ENCODE data around the gene TICAM2.

TICAM2 gene

GRCh38 chr5:115561176-115561575, 41.1 kb downstream of the TICAM2 start:
- no peak for DNase-seq

DNA sequence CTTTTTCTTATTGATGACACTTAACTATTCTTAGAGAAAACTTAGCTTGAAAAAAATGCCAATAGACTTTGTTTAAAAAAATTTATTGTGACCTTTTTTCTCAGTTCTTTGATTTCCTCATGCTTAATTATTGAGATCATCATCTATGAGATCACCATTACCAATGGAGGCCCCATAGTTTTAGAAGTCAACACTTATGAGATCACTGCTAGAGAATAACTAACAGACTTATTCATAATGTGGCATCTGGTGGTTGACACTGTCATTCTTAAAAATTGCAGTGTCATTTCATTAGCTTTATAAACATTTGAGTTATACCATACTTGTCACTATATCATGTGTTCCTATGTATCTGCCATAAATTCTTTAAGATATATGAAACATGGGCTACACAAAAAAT, 42.8 kb downstream of the TICAM2 start:
- DNase-seq: no peak

GRCh38 chr5:115558388-115558956, 43.8 kb downstream of the TICAM2 start:
- no peak for DNase-seq

DNA sequence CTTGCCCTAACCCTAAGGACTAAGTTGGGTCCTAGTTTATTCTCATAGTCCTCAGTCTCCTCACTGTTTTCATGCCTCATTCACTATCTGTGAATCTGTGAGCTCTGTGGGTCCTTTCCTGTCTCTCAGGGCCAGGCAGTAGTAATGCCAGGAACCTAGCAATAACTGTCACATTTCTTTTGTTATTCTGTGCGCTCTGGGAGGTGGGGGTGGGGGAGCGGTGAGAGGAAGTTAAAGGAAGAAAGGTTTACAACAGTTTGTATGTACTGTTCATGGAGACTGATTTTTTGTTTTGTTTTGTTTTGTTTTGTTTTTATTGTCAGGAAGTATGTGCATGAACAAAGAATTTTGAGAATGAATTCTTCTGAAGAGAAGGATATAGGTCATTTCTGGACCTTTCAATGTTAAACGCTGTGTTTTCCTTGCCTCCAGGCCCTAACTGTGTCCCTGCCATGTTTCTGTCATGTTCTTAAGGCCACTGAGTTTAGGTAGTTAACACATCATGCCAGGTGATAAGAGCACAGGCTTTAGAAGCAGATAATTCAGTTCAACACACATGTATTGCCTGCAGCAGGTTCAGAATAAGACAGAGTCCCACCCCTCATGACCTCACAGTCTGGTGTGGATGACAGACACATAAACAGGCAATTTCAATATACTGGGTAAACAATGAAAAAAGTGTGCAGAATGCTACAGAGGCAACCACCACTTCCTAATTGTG, 44.5 kb downstream of the TICAM2 start:
- DNase-seq: no peak

DNA sequence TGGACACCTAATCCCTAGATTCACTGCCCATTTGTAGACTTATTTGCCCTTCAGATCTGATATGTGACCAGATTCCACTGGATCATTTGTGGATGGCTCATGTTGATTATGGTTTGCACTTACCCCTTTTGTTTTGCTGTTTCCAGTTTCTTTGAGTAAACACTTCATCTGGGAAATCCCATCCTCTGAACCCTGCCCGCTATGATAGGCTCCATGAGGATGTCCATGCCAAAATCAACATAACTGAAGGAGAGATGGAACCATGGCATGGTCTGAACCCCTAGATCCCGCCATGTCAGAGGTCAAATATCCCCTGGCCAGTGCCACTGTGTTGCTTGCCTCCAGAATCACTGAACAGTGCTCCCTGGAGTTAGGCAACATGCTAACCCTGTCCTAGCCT, 46.0 kb downstream of the TICAM2 start:
- DNase-seq: no peak

DNA sequence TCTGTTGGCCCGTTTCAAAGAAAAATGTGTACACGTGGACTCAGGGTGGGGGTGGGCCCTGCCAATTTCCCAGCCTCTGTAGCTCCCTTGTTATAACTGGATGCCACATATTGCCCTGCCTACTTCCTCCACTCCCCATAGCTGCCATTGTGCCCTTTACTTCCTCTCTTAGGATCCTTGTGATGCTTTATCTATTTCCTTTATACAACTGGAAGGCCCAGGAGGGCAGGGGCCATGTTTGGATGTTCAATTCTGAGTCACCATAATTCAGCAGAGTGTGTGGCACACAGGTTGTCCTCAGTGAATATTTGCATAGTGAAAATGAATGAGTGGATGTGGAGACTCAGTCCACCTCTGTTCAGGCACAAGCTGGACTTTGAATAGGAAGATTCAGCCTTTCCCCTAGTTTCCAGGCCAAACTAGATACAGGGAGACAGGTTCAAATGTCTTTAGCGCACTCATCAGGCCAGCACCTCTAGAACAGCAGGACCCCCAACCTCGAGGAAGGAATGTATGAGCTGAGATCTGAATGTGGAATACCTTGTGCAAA, 47.1 kb downstream of the TICAM2 start:
- DNase-seq: no peak

GRCh38 chr5:115553082-115553481, 49.2 kb downstream of the TICAM2 start:
- no peak for DNase-seq

GRCh38 chr5:115551415-115551814, 50.9 kb downstream of the TICAM2 start:
- no peak for DNase-seq

DNA sequence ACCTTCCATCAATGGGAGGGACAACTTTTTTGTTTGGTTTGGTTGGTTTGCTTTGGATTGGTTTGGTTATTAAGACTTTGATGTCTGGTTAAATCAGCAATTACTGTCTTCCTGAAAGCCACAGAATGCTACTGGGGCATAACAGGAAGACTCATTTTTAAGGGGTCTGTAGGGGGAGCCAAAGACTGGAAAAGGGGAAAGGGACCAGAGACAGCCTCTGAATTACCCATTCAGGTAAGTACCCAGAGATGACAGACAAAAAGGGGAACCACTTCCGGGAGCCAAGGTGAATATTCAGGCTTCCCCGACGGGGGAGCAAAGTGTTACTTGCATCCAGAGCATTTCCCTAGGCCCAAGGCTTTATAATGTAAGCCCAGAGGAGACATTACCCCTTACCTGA, 53.1 kb downstream of the TICAM2 start:
- no peak for DNase-seq

- DNase-seq: no peak
Observed at GRCh38 chr5:115548683-115549082, 53.6 kb downstream of the TICAM2 start.

DNA sequence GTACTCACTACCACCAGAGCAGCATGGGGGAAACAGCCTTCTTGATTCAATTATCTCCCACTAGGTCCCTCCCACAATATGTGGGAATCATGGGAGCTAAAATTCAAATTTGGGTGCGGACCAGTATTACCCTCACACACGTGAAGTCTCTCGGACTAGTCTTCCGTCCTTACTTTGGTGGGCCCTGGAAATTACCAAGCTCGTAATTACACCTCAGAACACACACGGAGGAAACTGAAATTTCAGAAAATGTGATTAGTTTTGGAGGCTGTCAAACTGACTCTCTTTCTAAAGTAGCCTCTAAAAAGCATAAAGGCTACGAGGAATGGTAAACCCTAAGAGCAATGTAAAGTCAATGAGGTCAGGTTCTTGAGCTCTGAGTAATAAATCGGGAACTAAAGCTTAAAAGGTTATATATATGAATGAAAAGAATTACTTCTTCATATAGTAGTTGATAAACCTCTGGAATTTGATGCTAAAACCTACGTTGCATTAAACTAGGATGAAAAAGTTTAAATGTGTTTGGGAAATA, 56.9 kb downstream of the TICAM2 start:
- no peak for DNase-seq

DNA sequence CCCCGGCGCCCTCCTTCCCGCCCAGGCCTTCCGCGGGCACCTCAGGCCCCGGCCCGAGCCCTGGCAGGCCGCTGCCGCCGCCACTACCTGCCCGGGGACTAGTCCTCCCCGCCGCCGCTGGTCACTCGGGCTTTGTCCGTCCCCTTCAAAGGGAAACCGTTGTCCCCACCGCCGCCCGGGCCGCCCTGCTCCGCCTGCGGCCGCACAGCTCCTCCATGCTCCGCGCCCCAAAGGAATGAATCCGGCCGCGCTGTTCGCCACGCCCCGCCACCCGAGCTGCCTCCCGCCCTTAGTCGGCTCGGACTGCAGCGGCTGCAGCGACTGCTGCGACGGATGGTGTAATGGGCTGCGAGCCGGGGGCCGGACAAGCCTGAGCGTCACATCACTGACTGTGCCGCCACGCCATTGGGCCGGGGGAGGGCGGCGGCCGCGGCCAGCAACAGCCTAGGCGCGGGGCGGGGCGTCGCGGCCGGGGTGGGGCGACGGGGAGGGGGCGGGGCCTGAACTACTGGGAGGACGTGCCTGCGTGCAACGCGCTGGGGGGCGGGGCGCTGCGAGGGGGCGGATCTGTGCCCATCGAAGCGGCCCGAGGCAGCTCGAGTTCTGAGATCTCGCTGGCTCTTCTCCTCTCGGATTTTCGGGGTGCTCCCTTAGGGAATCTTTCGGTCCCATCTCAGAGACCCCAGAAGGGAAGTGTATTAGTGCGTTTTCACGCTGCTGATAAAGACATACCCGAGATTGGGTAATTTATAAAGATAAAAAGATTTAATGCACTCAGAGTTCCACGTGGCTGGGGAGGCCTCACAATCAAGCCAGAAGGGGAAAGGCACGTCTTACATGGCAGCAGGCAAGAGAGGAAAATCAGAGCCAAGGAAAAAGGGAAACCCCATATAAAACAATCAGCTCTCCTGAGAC, 57.6 kb downstream of the TICAM2 start, which contains the start of gene FEM1C:
TSS of gene FEM1C (minus strand) at position 340 of the 915 bp plus-strand sequence. CDS start 1,282 bp downstream, outside the sequence.
- peak; percentile 66 for DNase-seq

DNA sequence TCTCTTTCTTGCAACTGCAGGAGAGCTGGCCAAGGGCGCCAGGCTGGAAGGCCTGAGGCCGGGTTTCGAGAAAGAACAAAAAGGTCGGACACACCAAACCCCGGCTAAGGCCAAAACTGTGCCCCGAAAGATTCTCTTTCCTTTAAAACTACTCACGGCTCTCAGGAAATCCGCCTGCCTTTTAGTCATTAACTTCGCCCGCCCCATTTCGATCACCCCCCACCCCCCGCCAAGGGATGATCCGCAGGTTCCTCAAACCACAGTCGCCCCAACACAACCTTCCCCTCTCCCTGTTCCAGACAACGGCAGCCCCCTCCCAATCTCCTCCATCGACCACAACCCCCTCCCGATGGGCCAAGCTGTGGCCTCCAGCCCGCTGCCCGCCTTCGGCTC, 58.2 kb downstream of the TICAM2 start:
- DNase-seq: no peak

GRCh38 chr5:115543365-115544042, 58.8 kb downstream of the TICAM2 start:
- DNase-seq: no peak

DNA sequence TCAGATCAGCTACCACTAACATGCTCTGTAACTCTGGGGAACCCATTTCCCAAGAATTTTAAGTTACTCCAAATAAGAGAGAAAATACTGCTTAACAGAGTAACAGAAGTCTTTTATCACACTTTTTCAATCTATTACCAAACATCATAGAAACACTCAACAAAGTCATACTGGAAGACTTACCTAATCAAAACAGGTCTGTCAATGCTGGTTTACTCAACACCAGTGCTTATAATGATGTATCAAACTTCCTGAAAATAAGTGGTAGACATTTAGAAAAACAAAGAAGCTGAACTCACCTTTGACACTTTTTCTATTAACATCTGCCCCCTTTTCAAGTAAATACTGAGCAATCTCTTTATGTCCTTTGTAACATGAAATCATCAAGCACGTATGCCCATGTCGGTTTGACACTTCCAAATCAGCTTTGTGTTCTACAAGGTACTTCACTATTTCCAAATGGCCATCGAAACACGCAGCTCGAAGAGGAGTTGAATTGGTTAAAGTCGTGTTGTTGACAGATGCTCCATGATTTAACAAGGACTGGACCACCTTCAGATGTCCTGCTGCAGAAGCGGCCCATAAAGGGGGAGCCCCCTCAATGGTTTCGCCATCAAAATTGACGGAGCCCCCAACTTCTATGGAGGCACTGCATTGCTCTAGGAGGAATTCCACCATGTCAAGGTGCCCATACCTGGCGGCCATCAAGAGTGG, 59.5 kb downstream of the TICAM2 start:
- DNase-seq: no peak

DNA sequence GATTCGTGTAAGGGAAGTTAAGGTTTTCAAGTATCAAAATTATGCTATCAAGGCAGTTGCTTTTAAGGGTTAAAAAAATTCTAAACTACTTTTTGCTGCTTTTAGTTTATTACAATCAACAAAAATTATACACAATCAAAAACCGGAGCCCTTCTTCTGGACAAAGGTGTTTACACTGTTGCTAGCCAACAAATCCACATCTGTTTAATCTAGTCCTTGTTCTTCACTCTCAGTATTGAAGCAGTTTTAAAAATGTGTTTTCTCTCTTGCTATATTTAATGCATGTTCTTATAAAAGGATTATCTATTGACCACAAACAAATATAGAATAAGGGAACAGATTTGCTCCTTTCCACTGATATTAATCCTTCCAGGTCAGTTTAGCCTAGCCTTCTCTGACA, 60.2 kb downstream of the TICAM2 start:
- no peak for DNase-seq

- no peak for DNase-seq
Observed at GRCh38 chr5:115541611-115542010, 60.7 kb downstream of the TICAM2 start.

DNA sequence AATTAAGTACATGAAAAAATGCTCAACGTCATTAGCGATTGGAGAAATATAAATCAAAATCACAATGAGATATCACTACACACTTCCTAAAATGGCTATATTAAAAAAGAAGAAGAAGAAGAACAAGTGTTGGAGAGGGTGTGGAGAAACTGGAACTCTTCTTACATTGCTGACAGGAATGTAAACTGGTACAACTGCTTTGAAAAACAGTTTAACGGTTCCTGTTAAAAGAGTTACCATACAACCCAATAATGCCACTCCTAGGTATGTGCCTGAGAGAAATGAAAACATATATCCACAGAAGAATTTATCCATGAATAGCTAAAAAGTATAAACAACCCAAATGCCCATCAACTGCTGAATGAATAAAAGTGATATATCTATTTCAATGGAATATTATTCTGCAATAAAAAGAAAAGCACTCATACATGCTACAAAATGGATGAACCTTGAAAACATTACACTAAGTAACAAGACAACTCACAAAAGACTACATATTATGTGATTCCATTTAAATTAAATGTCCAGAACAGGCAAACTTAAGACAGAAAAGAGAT, 66.7 kb downstream of the TICAM2 start:
- DNase-seq: no peak

GRCh38 chr5:115532517-115532916, 69.8 kb downstream of the TICAM2 start:
- DNase-seq: no peak

DNA sequence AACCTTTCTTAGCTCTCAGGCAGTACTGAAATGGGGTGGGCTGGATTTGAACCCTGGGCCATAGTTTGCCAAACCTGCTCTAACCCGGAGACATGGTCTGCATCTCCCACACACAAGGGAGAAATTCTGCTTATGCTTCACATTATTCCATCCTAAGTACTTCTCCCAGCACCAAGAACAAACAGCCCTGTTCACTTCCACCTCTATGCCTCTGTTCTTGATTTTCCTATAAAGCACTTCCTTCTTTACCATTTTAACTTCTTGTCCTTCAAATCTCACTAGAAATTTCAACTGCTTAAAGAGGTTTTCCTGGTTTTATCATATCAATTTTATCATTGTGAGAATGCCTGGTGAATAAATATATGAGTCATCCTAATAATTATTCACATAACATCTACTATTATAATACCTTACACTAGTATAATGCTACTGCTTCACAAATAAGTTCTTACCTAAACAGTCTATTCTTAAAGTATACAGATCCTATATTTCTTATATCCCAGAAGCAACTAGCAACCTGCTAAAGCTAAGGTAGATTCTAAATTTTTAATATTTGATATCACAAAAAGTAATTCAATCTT, 70.4 kb downstream of the TICAM2 start:
- no peak for DNase-seq

GRCh38 chr5:115531380-115531779, 70.9 kb downstream of the TICAM2 start:
- DNase-seq: no peak
